ENCODE results near the gene COPS2.
A peak's percentile ranks its signal among the peaks of the same experiment; 100 is the strongest.

The COPS2 gene

DNA sequence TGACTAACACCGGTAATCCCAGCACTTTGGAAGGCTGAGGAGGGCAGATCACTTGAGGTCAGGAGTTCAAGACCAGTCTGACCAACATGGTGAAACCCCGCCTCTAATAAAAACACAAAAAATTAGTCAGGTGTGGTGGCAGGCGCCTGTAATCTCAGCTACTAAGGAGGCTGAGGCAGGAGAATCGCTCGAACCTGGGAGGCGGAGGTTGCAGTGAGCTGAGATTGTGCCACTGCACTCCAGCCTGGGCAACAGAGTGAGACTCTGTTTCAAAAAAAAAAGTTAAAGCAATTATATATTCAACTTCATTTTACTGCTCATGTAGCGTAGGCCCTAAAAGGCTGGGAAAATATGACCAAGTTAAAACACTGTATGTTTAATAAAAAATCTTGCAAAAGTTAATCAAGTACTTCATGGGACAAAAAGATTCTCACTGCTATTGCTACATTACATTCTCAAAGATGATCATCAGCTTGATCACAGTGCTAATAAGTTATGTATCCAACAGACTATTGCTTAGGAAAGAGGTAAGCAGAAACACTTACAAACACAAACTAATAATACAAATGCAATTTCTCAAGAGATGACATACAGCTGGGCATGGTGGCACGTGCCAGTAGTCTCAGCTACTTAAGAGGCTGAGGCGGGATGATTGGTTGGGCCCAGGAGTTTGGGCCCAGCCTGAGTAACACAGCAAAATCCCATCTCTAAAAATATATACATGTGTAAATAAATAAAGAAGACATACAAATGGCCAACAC lies 2.7 kb downstream of the COPS2 start:
- TF ChIP-seq REST (IDR thresholded peaks at IDR 0.05; ENCODE audit: insufficient replicate concordance, low read depth) (no peak), CTCF (IDR thresholded peaks at IDR 0.05; ENCODE audit: insufficient read depth, low read length) (no peak), GABPA (IDR thresholded peaks at IDR 0.05; ENCODE audit: low read depth) (no peak), POLR2AphosphoS5 (IDR thresholded peaks at IDR 0.05; ENCODE audit: low read depth) (no peak), SPI1 (IDR thresholded peaks at IDR 0.05; ENCODE audit: borderline replicate concordance, low read depth) (no peak)
- Histone ChIP-seq H3K4me3 (replicated peaks; ENCODE audit: insufficient read depth, low read length) (no peak overlapping the region), H3K27me3 (ENCODE audit: insufficient read depth, poor library complexity, severe bottlenecking) (no peaks in the 10 kb centered on the region), H3K27ac (replicated peaks) (no peak overlapping the region)
- no peak for DNase-seq (ENCODE audit: low read depth in 1 of 2, low spot score in 1 of 2)

DNA sequence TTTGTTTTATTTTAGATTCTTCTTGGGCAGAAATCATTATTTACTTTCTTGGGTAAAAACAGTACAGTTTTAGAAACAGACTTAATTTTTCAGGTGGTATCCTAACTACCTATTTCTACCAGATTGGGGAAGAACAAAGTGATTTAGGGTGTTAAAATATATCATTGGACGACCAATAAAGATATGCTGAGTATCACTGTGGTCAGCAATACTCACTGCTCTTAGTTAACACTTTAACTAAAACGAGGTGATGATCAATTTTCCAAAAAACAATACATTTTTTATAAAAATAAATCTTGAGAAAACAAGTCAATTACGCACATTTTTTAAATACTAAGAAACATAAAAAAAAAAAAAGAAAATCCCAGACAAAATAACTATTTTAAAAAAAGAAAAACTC lies 3.6 kb downstream of the COPS2 start:
- H3K27ac ChIP-seq (replicated peaks), result no peak overlapping the region
- no peak for DNase-seq (ENCODE audit: low read depth in 1 of 2, low spot score in 1 of 2)
- TF ChIP-seq POLR2AphosphoS5 (IDR thresholded peaks at IDR 0.05; ENCODE audit: low read depth), result no peak
- H3K4me3 ChIP-seq (replicated peaks; ENCODE audit: insufficient read depth, low read length), result no peak overlapping the region
- no peaks in the 10 kb centered on the region for H3K27me3 ChIP-seq (ENCODE audit: insufficient read depth, poor library complexity, severe bottlenecking)

GRCh38 chr15:49148727-49149126 lies 6.7 kb downstream of the COPS2 start:
- Histone ChIP-seq H3K4me3 (replicated peaks; ENCODE audit: insufficient read depth, low read length) (no peak overlapping the region), H3K27ac (replicated peaks) (peak overlapping the region; percentile 40), H3K27me3 (ENCODE audit: insufficient read depth, poor library complexity, severe bottlenecking) (no peaks in the 10 kb centered on the region)
- no peak for DNase-seq (ENCODE audit: low read depth in 1 of 2, low spot score in 1 of 2)
- no peak for TF ChIP-seq CTCF (IDR thresholded peaks at IDR 0.05; ENCODE audit: insufficient read depth, low read length)
- TF ChIP-seq GABPA (IDR thresholded peaks at IDR 0.05; ENCODE audit: low read depth), result no peak
- no peak for TF ChIP-seq POLR2AphosphoS5 (IDR thresholded peaks at IDR 0.05; ENCODE audit: low read depth)
- TF ChIP-seq REST (IDR thresholded peaks at IDR 0.05; ENCODE audit: insufficient replicate concordance, low read depth), result no peak
- TF ChIP-seq SPI1 (IDR thresholded peaks at IDR 0.05; ENCODE audit: borderline replicate concordance, low read depth), result no peak

- peak overlapping the region; percentile 40 for H3K27ac ChIP-seq (replicated peaks)
- no peaks in the 10 kb centered on the region for H3K27me3 ChIP-seq (ENCODE audit: insufficient read depth, poor library complexity, severe bottlenecking)
- TF ChIP-seq SPI1 (IDR thresholded peaks at IDR 0.05; ENCODE audit: borderline replicate concordance, low read depth) (no peak), REST (IDR thresholded peaks at IDR 0.05; ENCODE audit: insufficient replicate concordance, low read depth) (no peak), POLR2AphosphoS5 (IDR thresholded peaks at IDR 0.05; ENCODE audit: low read depth) (no peak), GABPA (IDR thresholded peaks at IDR 0.05; ENCODE audit: low read depth) (no peak), CTCF (IDR thresholded peaks at IDR 0.05; ENCODE audit: insufficient read depth, low read length) (no peak)
- DNase-seq (ENCODE audit: low read depth in 1 of 2, low spot score in 1 of 2), result peak in 1 of 2 experiments; percentile 23
- H3K4me3 ChIP-seq (replicated peaks; ENCODE audit: insufficient read depth, low read length), result no peak overlapping the region
Observed at GRCh38 chr15:49148298-49148697, 7.1 kb downstream of the COPS2 start.
